Activated naive CD8-positive, alpha-beta T cell treated with anti-CD3 and anti-CD28 coated beads for 36 hours (primary cell): ENCODE results near the gene GDPGP1. TPM values are rescaled to one million over a fixed set of nuclear protein-coding genes. Genes with fewer than 3 reads are reported as not detected.
"Not testable (repeated sequence)": the region's sequence is repeated elsewhere in the genome, so short reads cannot be mapped to it uniquely, and the experiment has no call there.

ENCODE experiments used
- DNase-seq: peaks from one replicate; pipeline ENCODE4 v3.0.0; 2021
- H3K27ac Mint-ChIP-seq: one replicate; pipeline ENCODE4 v1.8.0; 2022; ENCODE audit warnings: mild to moderate bottlenecking, moderate library complexity, mixed read lengths
- H3K27me3 Mint-ChIP-seq: one replicate; pipeline ENCODE4 v1.8.0; 2022; ENCODE audit warnings: mild to moderate bottlenecking, mixed read lengths
- H3K36me3 Mint-ChIP-seq: one replicate; pipeline ENCODE4 v1.8.0; 2021; ENCODE audit warnings: mild to moderate bottlenecking, mixed read lengths
- H3K4me1 Mint-ChIP-seq: one replicate; pipeline ENCODE4 v1.8.0; 2021; ENCODE audit warnings: mixed read lengths
- H3K4me3 Mint-ChIP-seq: one replicate; pipeline ENCODE4 v1.8.0; 2022; ENCODE audit warnings: mild to moderate bottlenecking, moderate library complexity, mixed read lengths
- H3K9me3 Mint-ChIP-seq: one replicate; pipeline ENCODE4 v1.8.0; 2022; ENCODE audit warnings: mixed read lengths
- total RNA-seq, 2 experiments: library from RNA; stranded (reverse); gene quantifications; one replicate each; pipeline ENCODE4 v1.2.3, GENCODE V29; 2021

The GDPGP1 gene
- total RNA-seq, 2 experiments from 2014 or later = 8.3 to 11.8 TPM

DNA sequence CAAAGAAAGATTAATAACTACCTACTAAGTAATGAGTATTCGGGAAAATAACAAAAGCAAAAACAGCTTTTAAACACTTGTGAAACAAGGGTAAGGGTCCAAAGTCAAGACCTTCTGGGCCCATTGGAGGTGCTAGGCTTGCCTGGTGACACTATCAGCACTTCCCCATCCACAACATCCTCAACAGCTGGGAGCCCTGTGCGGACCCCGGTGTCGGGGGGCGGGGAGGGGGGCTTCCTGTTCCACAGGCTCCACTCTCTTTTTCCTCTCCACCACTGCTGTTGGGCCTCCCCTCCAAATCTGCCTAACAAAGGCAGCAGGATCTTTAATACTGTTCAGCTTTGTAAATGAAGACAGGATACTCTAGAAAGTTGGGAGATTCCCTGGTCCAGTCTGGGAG, 53.1 kb downstream of the GDPGP1 start:
- DNase-seq = no peak
- Mint-ChIP-seq H3K27me3 (no peaks in the 10 kb centered on the region), H3K36me3 (no peaks in the 10 kb centered on the region), H3K4me1 (peaks cover 2% of the 10 kb centered on the region), H3K4me3 (no peak overlapping the region), H3K27ac (no peak overlapping the region), H3K9me3 (no peaks in the 10 kb centered on the region)

DNA sequence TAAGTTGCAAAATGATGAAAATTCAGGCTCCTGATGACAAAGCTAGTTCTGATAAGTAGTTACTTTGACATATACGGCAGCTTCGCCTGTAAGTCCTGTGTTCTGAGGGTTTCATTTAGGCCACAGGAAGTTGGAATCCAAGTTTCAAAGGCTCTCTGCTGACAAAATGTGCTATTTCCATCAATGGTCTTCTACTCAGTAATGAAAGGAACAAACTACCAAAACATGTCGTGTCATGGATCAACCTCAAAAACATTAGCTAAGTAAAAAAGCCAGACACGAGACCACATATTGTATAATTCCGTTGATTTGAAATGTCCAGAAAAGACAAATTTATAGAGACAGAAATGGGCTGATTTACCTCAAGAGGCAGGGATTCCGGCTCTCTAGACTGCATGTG, 53.9 kb downstream of the GDPGP1 start:
- Mint-ChIP-seq H3K4me1 (peaks cover 2% of the 10 kb centered on the region), H3K9me3 (no peaks in the 10 kb centered on the region), H3K36me3 (no peaks in the 10 kb centered on the region), H3K27me3 (no peaks in the 10 kb centered on the region), H3K4me3 (no peak overlapping the region), H3K27ac (no peak overlapping the region)
- DNase-seq = no peak

DNA sequence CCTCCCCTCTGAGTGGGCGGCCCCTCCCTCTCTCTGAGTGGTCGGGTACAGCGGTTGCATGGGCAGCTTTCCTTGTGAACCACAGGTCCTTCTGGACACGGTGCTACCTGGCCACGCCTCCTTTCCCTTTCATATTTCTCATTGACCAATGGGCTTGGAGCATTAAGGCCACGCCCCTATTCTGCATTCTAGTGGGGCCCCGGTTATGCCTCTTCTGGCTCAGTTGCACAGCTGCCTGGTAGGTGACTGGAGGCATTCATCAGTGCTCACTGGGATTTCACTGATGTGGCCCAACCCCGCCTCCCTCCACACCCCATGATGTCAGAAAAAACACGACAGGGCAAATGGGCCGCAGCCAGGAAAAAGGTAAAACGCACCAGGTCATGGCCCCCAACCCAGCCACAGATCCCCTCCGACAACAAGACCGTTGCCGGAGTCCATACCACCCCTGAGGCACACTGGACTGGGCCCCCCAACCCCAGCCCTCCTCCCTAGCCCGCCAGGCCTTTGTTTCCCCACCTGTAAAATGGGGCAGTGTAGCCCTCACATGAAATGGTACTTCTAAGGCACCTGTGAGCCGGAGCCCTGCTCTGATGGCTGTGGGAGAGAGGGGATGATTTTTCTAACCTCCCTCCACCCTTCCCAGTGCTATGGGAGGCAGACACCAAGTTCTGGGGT, 57.8 kb downstream of the GDPGP1 start:
- Mint-ChIP-seq H3K9me3 (no peaks in the 10 kb centered on the region), H3K36me3 (no peaks in the 10 kb centered on the region), H3K4me1 (no peaks in the 10 kb centered on the region), H3K27me3 (no peaks in the 10 kb centered on the region), H3K4me3 (no peak overlapping the region), H3K27ac (no peak overlapping the region)
- DNase-seq = peak; percentile 24

DNA sequence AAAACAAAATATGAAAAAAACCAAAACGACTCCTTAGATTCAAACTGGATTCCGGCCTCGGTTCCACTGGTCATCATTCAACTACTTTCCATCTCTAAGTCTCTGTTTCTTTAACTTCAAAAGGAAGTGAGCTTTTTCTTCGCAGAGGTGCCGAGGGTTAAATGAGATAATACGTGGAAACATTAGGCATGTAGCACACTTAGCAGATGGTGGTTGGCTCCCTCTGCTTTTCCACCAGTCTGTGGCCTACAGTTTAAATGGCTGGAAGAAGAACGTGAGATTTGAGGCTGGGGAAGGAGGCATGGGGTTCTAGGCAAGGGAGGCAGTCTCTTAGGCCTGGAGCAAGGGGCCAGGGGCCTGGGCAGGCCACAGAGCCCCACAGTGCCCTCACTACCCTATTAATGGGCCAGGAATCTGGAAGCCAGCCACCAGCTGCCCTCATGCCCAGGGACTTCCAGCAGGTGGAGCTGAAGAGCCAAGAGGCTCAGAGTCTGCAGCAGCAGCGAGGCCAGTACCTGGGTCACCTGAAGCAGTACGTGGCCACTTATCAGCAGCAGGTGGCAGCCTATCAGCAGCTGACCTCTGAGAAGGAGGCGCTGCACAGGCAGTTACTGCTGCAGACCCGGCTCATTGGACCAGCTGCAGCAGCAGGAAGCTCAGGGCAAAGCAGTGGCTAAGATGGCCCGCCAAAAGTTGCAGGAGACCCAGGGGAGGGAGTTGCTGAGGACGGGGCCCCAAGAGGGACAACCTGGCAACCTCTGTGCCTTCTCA, 59.2 kb downstream of the GDPGP1 start:
- H3K36me3 Mint-ChIP-seq, H3K27ac Mint-ChIP-seq, H3K27me3 Mint-ChIP-seq, H3K4me1 Mint-ChIP-seq, H3K4me3 Mint-ChIP-seq, H3K9me3 Mint-ChIP-seq: not testable (repeated sequence)
- peak; percentile 76 for DNase-seq

DNA sequence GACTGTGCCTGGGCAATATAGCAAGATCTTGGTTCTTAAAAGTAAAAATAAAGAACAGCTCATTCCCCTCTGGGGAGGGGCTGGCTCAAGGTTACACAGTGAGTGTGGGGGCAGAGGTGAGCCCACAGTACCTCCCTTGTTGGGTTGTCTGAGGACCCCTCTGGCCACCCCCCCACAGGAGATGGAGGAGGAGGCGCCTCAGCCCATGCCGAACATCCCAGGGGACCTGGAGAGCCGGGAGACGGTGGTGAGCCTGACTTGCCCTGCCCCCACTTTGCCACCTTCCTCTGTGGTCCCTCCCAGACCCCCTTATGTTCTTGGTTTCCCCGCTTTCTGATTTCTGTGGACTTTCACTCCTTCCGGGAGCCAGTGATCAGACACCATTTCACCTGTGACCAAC, 60.1 kb downstream of the GDPGP1 start:
- H3K36me3 Mint-ChIP-seq = no peaks in the 10 kb centered on the region
- no peak for DNase-seq

DNA sequence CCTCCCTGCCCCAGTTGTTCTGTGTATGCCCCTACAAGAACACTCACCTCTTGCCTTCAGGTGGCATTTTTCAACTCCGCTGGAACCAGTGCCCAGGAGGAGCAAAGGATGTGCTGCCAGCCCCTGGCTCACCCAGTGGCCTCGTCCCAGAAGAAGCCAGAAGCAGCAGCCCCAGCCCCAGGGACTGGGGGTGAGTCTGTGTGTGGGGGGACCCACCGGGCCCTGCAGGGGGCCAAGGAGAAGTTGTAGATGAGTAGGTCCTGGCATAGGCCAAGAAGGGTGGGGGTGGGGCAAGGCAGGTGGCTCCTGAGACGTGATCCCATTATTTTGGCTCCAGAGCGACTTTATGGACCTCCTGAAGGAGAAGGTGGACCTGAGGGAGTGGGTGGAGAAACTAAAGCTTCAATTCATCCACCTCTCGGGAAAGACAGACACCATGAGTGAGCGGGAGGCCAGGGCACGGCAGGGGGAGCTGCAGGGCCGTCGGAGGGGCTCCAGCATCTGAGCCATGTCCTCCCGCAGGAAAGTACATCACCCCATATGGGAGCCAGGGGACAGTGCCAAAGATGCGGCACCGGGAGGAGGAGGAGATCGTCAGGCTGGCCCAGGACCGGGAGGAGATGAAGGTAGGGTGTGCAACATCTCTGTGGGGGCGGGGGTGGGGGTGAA, 60.7 kb downstream of the GDPGP1 start:
- Mint-ChIP-seq H3K9me3 (no peaks in the 10 kb centered on the region), H3K27me3 (no peaks in the 10 kb centered on the region), H3K36me3 (no peaks in the 10 kb centered on the region), H3K4me1 (no peaks in the 10 kb centered on the region), H3K4me3 (no peak overlapping the region), H3K27ac (no peak overlapping the region)
- DNase-seq = no peak

More for the DNA sequence above, 60.1 kb downstream of the GDPGP1 start:
- Mint-ChIP-seq H3K4me3 (no peak overlapping the region), H3K4me1 (no peaks in the 10 kb centered on the region), H3K27ac (no peak overlapping the region), H3K27me3 (no peaks in the 10 kb centered on the region), H3K9me3 (no peaks in the 10 kb centered on the region)

DNA sequence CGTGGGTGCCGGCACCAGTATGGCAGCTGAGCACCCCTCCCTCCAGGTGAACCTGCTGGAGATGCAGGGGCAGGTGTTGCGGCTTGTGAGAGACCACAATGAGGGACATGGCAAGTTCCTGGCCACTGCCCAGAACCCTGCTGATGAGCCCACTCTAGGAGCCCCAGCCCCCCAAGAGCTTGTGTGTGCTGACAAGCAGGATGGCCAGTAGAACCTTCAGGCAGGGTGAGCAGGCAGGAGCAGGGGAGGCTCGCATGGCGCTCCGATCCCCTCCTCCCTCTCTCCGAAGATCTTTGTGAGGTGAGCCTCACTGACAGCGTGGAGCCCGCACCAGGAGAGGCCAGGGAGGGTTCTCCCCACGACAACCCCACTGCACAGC, 61.2 kb downstream of the GDPGP1 start:
- no peaks in the 10 kb centered on the region for H3K36me3 Mint-ChIP-seq

More for the DNA sequence above, 61.2 kb downstream of the GDPGP1 start:
- DNase-seq = no peak
- Mint-ChIP-seq H3K4me1 (no peaks in the 10 kb centered on the region), H3K27me3 (no peaks in the 10 kb centered on the region), H3K4me3 (no peak overlapping the region), H3K9me3 (no peaks in the 10 kb centered on the region), H3K27ac (no peak overlapping the region)

Other genes starting within 250 kb of the GDPGP1 start
- gene ZNF710, start 232.9 kb upstream of the GDPGP1 start, total RNA-seq = 10 to 100 TPM; 17.8 to 17.9 TPM
- gene IDH2, start 131.7 kb upstream of the GDPGP1 start, total RNA-seq = 100 to 1,000 TPM; 148 to 157 TPM
- 1 to 10 TPM; 3.0 to 4.1 TPM for gene SEMA4B, start 32.9 kb upstream of the GDPGP1 start, total RNA-seq
- 100 to 1,000 TPM; 181 to 190 TPM for gene CIB1, start 268 bp upstream of the GDPGP1 start, total RNA-seq
- under 1 TPM; 0.41 to 0.54 TPM for gene TTLL13, start 15.3 kb downstream of the GDPGP1 start, total RNA-seq
- gene NGRN, start 31.5 kb downstream of the GDPGP1 start, total RNA-seq = 10 to 100 TPM; 24.3 TPM
- 1 to 10 TPM in 1 of 2 experiments, under 1 TPM in 1; 0.82 to 1.9 TPM for gene ZNF774, start 118.1 kb downstream of the GDPGP1 start, total RNA-seq
- 100 to 1,000 TPM; 129 to 133 TPM for gene IQGAP1, start 154.0 kb downstream of the GDPGP1 start, total RNA-seq